Measurements from ENCODE around the gene AWAT2.

AWAT2 gene

GRCh38 chrX:70052895-70053615 lies 3.3 kb upstream of the AWAT2 start:
- no peak for TF ChIP-seq CTCF (IDR thresholded peaks at IDR 0.05; ENCODE audit: extremely low read depth, missing control alignments)

GRCh38 chrX:70049406-70049805 lies 332 bp downstream of the AWAT2 start:
- no peak for TF ChIP-seq CTCF (IDR thresholded peaks at IDR 0.05; ENCODE audit: extremely low read depth, missing control alignments)

More at GRCh38 chrX:70052895-70053615, 3.3 kb upstream of the AWAT2 start:
- DNase-seq (ENCODE audit: low spot score): no peak

GRCh38 chrX:70046978-70047377 lies 2.8 kb downstream of the AWAT2 start:
- no peak for TF ChIP-seq CTCF (IDR thresholded peaks at IDR 0.05; ENCODE audit: extremely low read depth, missing control alignments)
- DNase-seq (ENCODE audit: low spot score): no peak

More at GRCh38 chrX:70049406-70049805, 332 bp downstream of the AWAT2 start:
- no peak for DNase-seq (ENCODE audit: low spot score)

GRCh38 chrX:70044541-70045245 lies 5.0 kb downstream of the AWAT2 start:
- no peak for TF ChIP-seq CTCF (IDR thresholded peaks at IDR 0.05; ENCODE audit: extremely low read depth, missing control alignments)
- no peak for DNase-seq (ENCODE audit: low spot score)

GRCh38 chrX:70043685-70044084 lies 6.1 kb downstream of the AWAT2 start:
- no peak for DNase-seq (ENCODE audit: low spot score)
- no peak for TF ChIP-seq CTCF (IDR thresholded peaks at IDR 0.05; ENCODE audit: extremely low read depth, missing control alignments)

- DNase-seq (ENCODE audit: low spot score): no peak
Measured at GRCh38 chrX:70042399-70043371, 7.1 kb downstream of the AWAT2 start.

More at GRCh38 chrX:70042399-70043371, 7.1 kb downstream of the AWAT2 start:
- no peak for TF ChIP-seq CTCF (IDR thresholded peaks at IDR 0.05; ENCODE audit: extremely low read depth, missing control alignments)

Measured in GM20000 (cell line).